Right cardiac atrium (tissue), 5 donors: ENCODE results near the gene SAXO1. TPM values are rescaled to one million over a fixed set of nuclear protein-coding genes. Genes with fewer than 3 reads are reported as not detected.
"Not testable (repeated sequence)": the region's sequence is repeated elsewhere in the genome, so short reads cannot be mapped to it uniquely, and the experiment has no call there.

Source experiments
- ATAC-seq, 2 donors: fragments of 200-7000 bp; cut with Tn5 transposase; one replicate each; pipeline versions ENCODE4 v1.8.0 to v1.9.1; 2020; ENCODE audit warnings: moderate library complexity in 2 of 2, mild to moderate bottlenecking in 1 of 2
- DNase-seq, 3 donors: peaks; one replicate each; pipeline ENCODE4 v3.0.0-alpha.2; 2020
- H3K27ac ChIP-seq: one replicate; pipeline ENCODE4 v1.5.1; 2013; ENCODE audit warnings: mild to moderate bottlenecking, low read length, control low read depth, moderate library complexity
- H3K27me3 ChIP-seq: one replicate; pipeline ENCODE4 v1.6.1; 2013; ENCODE audit not compliant: control insufficient read depth, insufficient read depth
- H3K4me1 ChIP-seq: one replicate; pipeline ENCODE4 v1.6.1; 2013; ENCODE audit warnings: low read length; ENCODE audit not compliant: control insufficient read depth, insufficient read depth
- H3K4me3 ChIP-seq: one replicate; pipeline ENCODE4 v1.5.1; 2013; ENCODE audit warnings: low read length, control low read depth
- H3K9me3 ChIP-seq: one replicate; pipeline ENCODE4 v1.6.1; 2013; ENCODE audit warnings: low read length; ENCODE audit not compliant: control insufficient read depth
- WGBS: extraction: QIAGEN DNeasy Blood & Tissue Kit; methylation state at CpG from one replicate; pipeline ENCODE4 v1.1.7; 2013; 5-methylcytosine and 5-hydroxymethylcytosine counted together
- intact Hi-C, 4 donors: fragments of 100-400 bp; cut with DNase I; formaldehyde crosslinking; loops; one replicate each; pipeline versions ENCODE4 v1.11.0 to v1.14.0; 2022 to 2023
- polyA plus RNA-seq: library from polyadenylated mRNA; stranded (reverse); fragments of 200-250 nt; gene quantifications from one replicate; pipeline ENCODE4 v1.2.3, GENCODE V29; 2013
- total RNA-seq, 4 donors: library from RNA; stranded (reverse); fragmentation: NEBNext Ultra II Directional; extraction: Animal tissue kit (Norgen Biotek cat#: 25700); gene quantifications; one replicate each; pipeline ENCODE4 v1.2.1, GENCODE V29; 2021
- donor health status: healthy with polysubstance abuse.
- donor health status: DM: no; HTN: yes; CAD: no.
- donor health status: DM: no; HTN: no; CAD: no.
- donor health status: DM: no; HTN: yes; CAD: no; lungs with severe emphysema.
- donor health status: DM: yes; HTN: yes; CAD: no.

SAXO1 gene
- total and polyA plus RNA-seq, 5 donors, result not detected

DNA sequence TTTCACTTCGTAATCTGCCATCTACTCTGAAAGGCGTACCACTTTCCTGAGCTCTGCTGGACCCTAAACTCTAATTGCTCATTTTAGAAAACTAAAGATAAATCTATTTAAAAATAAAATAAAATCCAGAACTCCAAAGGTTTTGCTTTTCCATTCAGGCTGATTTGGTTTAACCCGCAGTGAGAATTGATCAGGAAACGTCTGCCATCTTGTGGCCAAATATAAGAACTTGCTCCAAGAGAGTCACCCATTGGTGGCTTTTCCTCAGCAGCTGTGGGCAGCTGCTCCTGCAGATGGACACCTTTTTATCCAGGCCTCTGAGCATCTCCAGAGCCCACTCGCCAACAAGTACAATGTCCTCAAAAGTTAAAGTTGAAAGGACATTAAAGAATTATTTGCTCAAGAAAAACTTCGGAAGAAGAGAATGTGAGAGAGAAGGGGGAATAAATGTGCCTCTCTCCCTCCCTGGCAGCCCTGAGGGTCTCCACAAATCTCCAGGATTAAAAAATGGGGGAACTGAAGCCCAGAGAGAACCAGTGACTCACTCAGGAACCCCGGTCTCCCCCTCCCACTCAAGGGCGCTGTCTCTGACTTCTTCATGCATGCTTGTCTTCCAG is 4.1 kb downstream of the SAXO1 start:
- no peaks in the 10 kb centered on the region for H3K4me1 ChIP-seq
- ATAC-seq (peak; percentile 66 to 70), DNase-seq (peak in 2 of 3 donors; percentile 18 to 60)
- H3K4me3 ChIP-seq, result no peak overlapping the region
- H3K9me3 ChIP-seq, result no peaks in the 10 kb centered on the region
- no peaks in the 10 kb centered on the region for H3K27me3 ChIP-seq
- H3K27ac ChIP-seq, result no peak overlapping the region
- WGBS, result 26% methylated on average over 8 of the region's 8 CpGs
- intact Hi-C loops, result loop anchor here in 3 of 4 donors (5.0 to 10.0 kb wide), 3 partner anchors 584 to 774 kb away; no protein-coding TSS in a partner anchor

DNA sequence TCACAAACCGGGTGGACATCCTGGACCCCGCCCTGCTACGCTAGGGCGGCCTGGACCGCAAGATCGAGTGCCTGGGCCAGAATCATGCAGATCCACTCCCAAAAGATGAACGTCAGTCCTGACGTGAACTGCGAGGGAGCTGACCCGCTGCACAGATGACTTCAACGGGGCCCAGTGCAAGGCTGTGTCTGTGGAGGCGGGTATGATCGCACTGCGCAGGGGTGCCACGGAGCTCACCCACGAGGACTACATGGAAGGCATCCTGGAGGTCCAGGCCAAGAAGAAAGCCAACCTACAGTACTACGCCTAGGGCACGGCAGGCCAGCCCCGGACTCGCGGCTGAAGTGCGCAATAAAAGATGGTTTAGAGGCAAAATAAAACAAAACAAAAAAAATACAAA is 5.2 kb downstream of the SAXO1 start:
- H3K4me3 ChIP-seq, result no peak overlapping the region
- intact Hi-C loops, result loop anchor here in 3 of 4 donors (5.0 to 10.0 kb wide), 3 partner anchors 583 to 773 kb away; no protein-coding TSS in a partner anchor
- DNase-seq, result no peak
- no peaks in the 10 kb centered on the region for H3K9me3 ChIP-seq
- WGBS, result 95% methylated on average over 22 of the region's 22 CpGs
- H3K4me1 ChIP-seq, result no peaks in the 10 kb centered on the region
- no peak overlapping the region for H3K27ac ChIP-seq
- peak; percentile 18 to 32 for ATAC-seq
- H3K27me3 ChIP-seq, result no peaks in the 10 kb centered on the region

DNA sequence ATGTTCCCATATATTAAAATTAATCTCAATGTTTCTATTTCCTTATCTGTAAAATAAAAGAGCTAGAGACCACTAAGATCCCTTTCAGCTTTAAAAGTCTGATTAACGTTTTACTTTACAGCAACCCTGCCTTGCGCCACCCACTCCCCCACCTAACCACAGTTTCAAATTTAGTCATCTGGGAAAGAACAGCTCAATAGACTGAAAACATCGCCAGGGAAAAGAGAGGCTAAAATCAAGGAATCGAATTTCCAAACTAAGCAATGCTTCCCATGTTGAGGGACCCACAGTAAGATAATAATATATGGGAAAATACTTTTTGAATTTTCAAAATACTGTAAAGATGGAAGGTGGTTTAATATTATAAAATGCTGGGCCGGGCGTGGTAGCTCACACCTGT is 6.6 kb downstream of the SAXO1 start:
- ATAC-seq (no peak), DNase-seq (no peak)
- no peaks in the 10 kb centered on the region for H3K4me1 ChIP-seq
- H3K27me3 ChIP-seq, result no peaks in the 10 kb centered on the region
- no peak overlapping the region for H3K4me3 ChIP-seq
- intact Hi-C loops, result loop anchor here in 3 of 4 donors (5.0 to 10.0 kb wide), 3 partner anchors 582 to 772 kb away; no protein-coding TSS in a partner anchor
- H3K9me3 ChIP-seq, result no peaks in the 10 kb centered on the region
- H3K27ac ChIP-seq, result no peak overlapping the region
- WGBS, result 88% methylated on average over 6 of the region's 6 CpGs

DNA sequence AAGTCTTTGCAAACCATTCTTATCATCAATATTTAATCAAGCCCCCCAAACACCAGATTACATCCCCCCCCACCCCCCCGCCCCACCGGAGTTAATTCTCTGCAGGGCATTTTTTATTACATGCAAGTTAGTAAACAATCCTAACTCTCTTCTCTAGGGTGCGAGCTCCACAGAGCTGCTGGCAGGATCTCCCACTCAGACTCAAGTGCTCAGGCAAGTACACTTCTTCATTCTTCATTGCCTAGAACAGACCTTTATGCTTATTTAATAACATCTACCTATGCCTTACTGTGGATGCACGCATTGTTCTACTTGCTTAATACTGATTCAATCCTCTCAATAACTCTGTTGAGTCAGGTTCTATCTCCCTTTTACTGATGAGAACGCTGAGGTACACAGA is 9.9 kb downstream of the SAXO1 start:
- no peak for ATAC-seq
- intact Hi-C loops, result loop anchor here in 3 of 4 donors (10.0 kb wide), 2 partner anchors 578 to 768 kb away; no protein-coding TSS in a partner anchor

DNA sequence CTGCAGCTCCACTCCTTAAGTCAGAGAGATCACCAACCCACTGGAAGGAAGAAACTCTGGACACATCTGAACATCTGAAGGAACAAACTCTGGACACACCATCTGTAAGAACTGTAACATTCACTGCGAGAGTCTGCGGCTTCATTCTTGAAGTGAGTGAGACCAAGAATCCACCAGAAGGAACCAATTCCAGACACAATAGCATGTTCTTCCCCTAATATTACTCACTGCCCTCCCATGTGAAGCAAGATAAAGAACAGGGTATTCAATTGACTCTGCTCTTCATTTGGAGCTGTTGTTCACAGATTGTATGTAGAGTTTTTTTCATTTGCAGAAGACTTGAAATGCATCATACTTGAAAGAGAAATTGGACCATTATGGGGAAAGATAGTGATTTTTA is 10.8 kb downstream of the SAXO1 start:
- DNase-seq (no peak), ATAC-seq (no peak)
- Histone ChIP-seq H3K4me3 (no peak overlapping the region), H3K9me3 (no peaks in the 10 kb centered on the region), H3K27me3 (no peaks in the 10 kb centered on the region), H3K4me1 (no peaks in the 10 kb centered on the region), H3K27ac (no peak overlapping the region)
- intact Hi-C loops, result loop anchor here in 3 of 4 donors (10.0 kb wide), 2 partner anchors 577 to 767 kb away; no protein-coding TSS in a partner anchor
- 96% methylated on average over 2 of the region's 2 CpGs for WGBS

More for the DNA sequence above, 9.9 kb downstream of the SAXO1 start:
- no peak overlapping the region for H3K4me3 ChIP-seq
- 76% methylated on average over 5 of the region's 5 CpGs for whole genome bisulfite sequencing
- H3K9me3 ChIP-seq, result no peaks in the 10 kb centered on the region
- no peaks in the 10 kb centered on the region for H3K27me3 ChIP-seq
- no peak for DNase-seq
- H3K4me1 ChIP-seq, result no peaks in the 10 kb centered on the region
- H3K27ac ChIP-seq, result no peak overlapping the region

DNA sequence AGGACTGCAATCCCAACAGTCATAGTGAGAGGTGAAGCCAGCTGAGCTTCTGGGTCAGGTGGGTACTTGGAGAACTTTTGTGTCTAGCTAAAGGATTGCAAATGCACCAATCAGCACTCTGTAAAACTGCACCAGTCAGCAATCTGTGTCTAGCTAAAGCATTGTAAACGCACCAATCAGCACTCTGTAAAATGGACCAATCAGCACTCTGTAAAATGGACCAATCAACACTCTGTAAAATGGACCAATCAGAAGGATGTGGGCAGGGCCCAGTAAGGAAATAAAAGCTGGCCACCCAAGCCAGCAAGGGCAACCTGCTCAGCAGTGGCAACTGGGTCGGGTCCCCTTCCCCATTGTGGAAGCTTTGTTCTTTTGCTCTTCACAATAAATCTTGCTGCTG is 11.4 kb downstream of the SAXO1 start:
- H3K27me3 ChIP-seq, H3K27ac ChIP-seq, DNase-seq, H3K4me1 ChIP-seq, ATAC-seq, H3K9me3 ChIP-seq, H3K4me3 ChIP-seq: not testable (repeated sequence)
- intact Hi-C loops, result loop anchor here in 3 of 4 donors (10.0 kb wide), 2 partner anchors 577 to 767 kb away; no protein-coding TSS in a partner anchor
- WGBS, result 99% methylated on average over 2 of the region's 2 CpGs

DNA sequence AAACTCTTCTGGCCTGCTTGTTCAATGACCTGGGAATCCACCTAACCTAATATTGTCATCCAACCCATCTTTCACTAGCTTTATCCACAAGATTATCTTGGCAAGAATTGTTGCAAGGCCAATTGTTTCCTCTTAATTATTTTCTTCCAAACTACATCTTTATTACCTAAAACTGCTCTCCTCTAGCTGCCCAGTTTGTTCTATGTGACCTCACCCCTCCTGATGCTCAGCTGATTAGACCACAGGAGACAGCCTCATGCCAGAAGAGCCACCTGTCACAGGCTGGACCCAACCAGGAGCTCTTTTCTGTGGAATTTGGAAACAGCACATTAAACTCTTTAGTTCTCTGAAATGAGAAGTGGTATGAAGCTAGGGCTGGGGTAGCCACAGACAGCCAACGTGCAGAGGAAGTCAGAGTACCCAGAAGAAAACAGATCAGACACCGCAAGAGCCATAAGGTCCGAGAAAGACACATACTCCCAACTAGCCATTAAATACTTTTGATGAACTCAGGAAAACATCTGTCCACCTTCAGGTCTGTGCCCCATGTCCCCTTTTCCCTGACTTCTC is 12.0 kb downstream of the SAXO1 start:
- Histone ChIP-seq H3K27ac (no peak overlapping the region), H3K4me1 (no peaks in the 10 kb centered on the region), H3K9me3 (no peaks in the 10 kb centered on the region), H3K27me3 (no peaks in the 10 kb centered on the region), H3K4me3 (no peak overlapping the region)
- no peak for DNase-seq
- 81% methylated on average over 3 of the region's 3 CpGs for WGBS
- intact Hi-C loops, result loop anchor here in 3 of 4 donors (10.0 kb wide), 2 partner anchors 576 to 766 kb away; no protein-coding TSS in a partner anchor
- ATAC-seq, result no peak

DNA sequence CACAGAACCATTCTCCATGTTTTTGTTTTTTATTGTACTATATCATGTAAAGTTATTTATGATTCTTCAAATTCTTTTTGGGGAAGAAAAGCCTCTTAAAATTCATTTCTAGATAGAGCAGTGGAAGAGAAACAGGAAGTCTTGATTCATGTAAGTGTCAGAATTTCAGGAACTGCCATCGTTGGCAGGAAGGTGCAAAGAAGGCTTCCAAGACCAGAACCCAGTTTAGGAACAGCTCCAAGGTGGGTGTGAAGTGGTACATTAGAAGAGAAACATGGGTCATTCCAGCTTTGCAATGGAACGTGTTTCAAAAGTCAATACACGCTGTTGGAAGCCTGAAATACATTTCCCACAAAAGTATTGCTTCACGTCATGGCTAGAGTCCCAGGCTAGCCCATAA is 14.8 kb downstream of the SAXO1 start:
- intact Hi-C loops, result loop anchor here in 2 of 4 donors (10.0 kb wide), 2 partner anchors 583 to 1203 kb away; no protein-coding TSS in a partner anchor
- 49% methylated on average over 4 of the region's 4 CpGs for WGBS
- H3K9me3 ChIP-seq, result no peaks in the 10 kb centered on the region
- H3K27ac ChIP-seq, result no peak overlapping the region
- ATAC-seq, result no peak
- H3K27me3 ChIP-seq, result no peaks in the 10 kb centered on the region
- no peak for DNase-seq
- H3K4me3 ChIP-seq, result no peak overlapping the region
- no peaks in the 10 kb centered on the region for H3K4me1 ChIP-seq

DNA sequence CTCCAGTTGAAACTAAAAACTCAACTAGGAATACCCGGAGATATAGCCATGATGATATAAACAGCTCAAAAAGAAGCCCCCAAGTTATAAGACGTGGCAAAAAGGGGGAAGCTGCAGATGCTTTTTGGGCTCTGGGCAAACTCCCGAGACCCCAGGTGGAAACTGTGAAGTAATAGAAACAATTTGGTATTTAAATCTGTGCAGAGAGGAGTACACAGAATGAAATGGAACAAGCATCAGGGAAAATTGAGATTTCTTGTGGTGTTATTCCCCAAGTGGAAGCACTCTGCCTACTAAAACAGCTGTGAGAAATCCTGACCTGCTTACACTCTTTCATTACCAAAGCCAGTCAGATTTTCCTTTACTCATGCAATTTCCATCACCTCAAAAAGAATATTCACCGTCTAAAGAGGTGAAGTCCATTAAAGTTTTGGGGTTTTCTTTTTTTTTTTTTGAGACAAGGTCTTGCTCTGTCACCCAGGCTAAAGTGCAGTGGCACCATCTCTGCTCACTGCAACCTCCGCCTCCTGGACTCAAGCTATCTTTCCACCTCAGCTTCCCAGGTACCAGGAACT is 23.5 kb downstream of the SAXO1 start:
- DNase-seq (no peak), ATAC-seq (no peak)
- Histone ChIP-seq H3K27ac (no peak overlapping the region), H3K27me3 (no peaks in the 10 kb centered on the region), H3K4me1 (no peaks in the 10 kb centered on the region), H3K4me3 (no peak overlapping the region), H3K9me3 (no peaks in the 10 kb centered on the region)
- intact Hi-C loops, result no loop called here
- 71% methylated on average over 5 of the region's 5 CpGs for WGBS

DNA sequence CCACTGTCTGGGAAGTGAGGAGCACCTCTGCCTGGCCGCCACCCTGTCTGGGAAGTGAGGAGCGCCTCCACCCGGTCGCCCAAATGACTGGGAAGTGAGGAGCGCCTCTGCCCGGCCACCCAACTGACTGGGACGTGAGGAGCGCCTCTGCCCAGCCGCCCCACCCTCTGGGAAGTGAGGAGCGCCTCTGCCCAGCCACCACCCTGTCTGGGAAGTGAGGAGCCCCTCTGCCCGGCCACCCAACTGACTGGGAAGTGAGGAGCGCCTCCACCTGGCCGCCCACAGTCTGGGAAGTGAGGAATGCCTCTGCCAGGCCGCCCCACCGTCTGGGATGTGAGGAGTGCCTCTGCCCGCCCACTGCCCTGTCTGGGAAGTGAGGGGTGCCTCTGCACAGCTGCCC is 32.9 kb downstream of the SAXO1 start:
- 86% methylated on average over 16 of the region's 16 CpGs for WGBS
- DNase-seq (peak in 1 of 3 donors; percentile 45), ATAC-seq (no peak)
- Histone ChIP-seq H3K4me1 (no peaks in the 10 kb centered on the region), H3K27ac (no peak overlapping the region), H3K4me3 (no peak overlapping the region), H3K9me3 (no peaks in the 10 kb centered on the region), H3K27me3 (no peaks in the 10 kb centered on the region)
- intact Hi-C loops, result no loop called here

DNA sequence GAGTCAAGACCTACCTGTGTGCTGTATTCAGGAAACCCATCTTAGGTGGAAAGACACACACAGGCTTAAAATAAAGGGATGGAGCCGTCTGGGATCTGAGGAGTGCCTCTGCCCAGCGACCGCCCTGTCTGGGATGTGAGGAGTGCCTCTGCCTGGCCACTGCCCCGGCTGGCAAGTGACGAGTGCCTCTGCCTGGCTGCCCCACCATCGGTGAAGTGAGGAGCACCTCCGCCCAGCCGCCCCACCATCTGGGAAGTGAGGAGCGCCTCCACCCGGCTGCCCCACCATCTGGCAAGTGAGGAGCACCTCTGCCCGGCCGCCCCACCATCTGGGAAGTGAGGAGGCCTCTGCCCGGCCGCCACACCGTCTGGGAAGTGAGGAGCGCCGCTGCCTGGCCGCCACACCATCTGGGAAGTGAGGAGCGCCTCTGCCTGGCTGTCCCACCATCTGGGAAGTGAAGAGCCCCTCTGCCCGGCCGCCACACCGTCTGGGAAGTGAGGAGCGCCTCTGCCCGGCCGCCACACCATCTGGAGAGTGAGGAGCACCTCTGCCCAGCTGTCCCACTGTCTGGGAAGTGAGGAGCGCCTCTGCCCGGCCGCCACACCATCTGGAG is 33.7 kb downstream of the SAXO1 start:
- Histone ChIP-seq H3K4me3 (no peak overlapping the region), H3K4me1 (no peaks in the 10 kb centered on the region), H3K27ac (no peak overlapping the region), H3K9me3 (no peaks in the 10 kb centered on the region), H3K27me3 (no peaks in the 10 kb centered on the region)
- ATAC-seq (no peak), DNase-seq (no peak)
- intact Hi-C loops, result no loop called here
- WGBS, result 93% methylated on average over 28 of the region's 28 CpGs
